T-helper 9 cell (primary cell): ENCODE measurements around the gene PRCP.

Source experiments
- DNase-seq: peaks from one replicate; pipeline ENCODE4 v3.0.0-alpha.2; 2020

PRCP gene

DNA sequence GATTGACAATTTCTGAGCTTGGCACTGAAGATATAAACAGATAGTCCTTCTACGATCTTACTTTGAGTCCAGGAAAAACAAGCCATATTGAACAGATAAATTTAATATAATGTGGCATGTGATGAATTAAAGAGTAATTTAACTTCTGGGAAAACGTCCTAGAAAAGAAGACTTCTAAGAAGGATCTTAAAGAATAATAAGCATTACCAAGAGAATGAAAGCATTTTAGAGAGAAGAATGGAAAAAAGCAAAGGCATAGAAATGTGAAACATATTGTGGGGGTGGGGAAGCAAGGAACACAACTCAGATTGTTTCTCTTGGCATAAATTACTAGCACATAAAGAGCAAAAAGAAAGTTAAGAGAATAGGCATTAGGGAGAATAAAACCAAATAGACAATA lies 6.7 kb upstream of the PRCP start:
- DNase-seq = no peak

- DNase-seq = no peak
Measured at GRCh38 chr11:82906236-82906635, 6.0 kb upstream of the PRCP start.

DNA sequence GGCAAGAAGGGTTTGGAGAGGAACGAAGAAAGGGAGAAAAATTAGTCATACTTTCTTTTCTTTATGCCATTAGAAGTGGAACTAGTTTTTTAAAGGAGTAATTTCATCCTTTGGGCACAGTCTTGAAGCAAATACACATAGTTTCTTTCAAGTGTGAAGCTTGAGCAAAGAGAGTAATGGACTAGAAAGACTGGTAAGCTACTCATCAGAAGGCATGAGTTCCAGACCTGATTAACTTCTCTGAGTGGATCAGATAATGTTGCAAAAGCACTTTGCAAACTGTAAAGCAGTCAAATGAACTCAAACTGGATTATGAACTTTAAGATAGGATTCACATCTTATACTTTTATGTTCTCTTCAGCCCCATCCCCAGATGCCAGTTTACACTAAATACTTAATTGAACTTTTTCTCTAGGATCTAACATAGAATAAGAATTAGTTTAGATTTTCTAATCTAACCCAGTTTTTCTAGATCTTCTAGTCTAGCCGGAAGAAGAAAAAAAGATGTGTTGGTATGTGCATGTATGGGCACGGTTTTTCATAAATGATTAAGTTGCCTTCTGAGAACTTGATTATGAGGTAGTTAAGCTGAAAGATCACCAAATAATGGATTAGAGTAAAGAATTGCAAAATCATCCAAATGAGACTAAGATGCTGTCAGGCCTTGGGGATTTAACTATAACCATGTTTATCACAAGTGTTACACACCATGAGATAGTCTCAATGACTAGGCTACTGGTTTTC lies 3.8 kb upstream of the PRCP start:
- no peak for DNase-seq

- no peak for DNase-seq
Measured at GRCh38 chr11:82902880-82903279, 2.6 kb upstream of the PRCP start.

GRCh38 chr11:82901922-82902485 lies 1.8 kb upstream of the PRCP start:
- DNase-seq = no peak

GRCh38 chr11:82901165-82901921 lies 1.1 kb upstream of the PRCP start, which contains the start of gene DDIAS:
DDIAS (plus strand) TSS chr11:82901736; CDS start chr11:82914739, 13,003 bp downstream.
- peak; percentile 93 for DNase-seq

DNA sequence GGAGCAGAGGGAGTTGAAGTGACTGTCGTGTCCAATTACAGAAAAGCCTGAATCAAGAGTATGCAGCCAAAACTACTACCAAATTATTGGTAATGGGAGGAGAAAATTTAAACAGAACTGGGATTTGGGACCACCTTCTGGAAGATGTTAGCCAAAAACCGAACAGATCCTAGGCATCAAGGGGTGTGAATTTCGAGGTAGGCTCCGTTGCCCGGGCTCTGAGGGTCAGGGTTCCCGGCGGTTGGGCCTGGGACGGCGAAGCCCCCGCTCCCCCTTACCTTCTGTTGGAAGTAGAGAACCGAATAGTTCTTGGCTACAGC lies 313 bp downstream of the PRCP start:
- no peak for DNase-seq

DNA sequence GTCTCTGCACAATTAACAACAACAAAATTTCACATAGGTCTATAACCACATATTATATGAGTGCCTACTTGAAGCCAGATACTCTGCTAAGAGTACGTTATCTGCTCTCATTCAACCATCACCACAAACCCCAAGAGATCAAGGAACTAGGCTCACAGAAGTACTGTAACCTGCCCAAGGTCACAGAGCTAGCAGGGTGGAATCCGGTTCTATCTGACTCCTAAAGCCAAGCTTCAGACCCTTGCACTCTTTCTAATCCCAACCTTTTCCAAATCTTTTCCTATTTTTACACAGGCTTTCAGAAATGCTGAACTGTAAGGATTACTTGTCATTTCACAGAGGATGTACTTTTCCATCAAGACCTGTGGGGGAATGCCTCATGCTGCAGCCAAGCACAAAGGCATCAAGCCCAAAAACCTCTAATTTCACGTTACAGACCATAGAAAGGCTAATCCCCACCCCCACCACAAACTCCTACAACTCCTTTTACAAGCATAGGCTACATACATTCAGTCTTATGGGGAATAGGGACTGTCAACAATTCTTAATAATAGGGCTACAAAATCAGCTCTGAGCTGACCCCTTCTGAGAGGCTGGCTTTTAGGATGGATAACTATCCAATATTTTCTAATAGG lies 927 bp downstream of the PRCP start:
- no peak for DNase-seq

- no peak for DNase-seq
Measured at GRCh38 chr11:82898241-82898640, 2.0 kb downstream of the PRCP start.

- no peak for DNase-seq
Measured at GRCh38 chr11:82896183-82896582, 4.0 kb downstream of the PRCP start.

- DNase-seq = no peak
Measured at GRCh38 chr11:82895437-82896091, 4.7 kb downstream of the PRCP start.

DNA sequence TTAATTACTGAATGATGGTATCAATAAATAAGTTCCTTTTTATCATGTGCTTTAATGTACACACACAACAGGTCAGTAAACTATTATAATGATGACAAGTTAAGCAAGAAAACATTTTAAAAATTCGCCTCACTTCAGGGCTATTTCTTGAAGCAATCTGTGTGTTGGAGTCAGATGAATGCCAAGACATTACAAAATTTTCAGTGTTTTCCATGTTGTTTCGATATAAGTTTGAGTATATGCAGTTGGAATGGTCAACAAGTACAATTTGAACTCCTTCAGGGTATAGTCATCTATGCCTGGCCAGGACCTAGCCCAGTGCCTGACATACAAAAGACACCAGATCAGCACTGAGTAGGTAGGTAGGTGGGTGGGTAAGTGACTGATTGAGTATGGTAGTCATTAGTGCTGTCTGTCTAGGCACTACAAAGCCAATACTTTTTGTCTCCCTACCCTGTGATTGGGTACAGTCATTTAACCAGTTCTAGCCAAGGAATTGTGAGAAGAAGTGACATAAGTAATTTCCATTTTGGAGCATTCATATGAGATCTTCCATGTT lies 7.5 kb downstream of the PRCP start:
- no peak for DNase-seq

GRCh38 chr11:82890936-82891335 lies 9.3 kb downstream of the PRCP start:
- DNase-seq = no peak

DNA sequence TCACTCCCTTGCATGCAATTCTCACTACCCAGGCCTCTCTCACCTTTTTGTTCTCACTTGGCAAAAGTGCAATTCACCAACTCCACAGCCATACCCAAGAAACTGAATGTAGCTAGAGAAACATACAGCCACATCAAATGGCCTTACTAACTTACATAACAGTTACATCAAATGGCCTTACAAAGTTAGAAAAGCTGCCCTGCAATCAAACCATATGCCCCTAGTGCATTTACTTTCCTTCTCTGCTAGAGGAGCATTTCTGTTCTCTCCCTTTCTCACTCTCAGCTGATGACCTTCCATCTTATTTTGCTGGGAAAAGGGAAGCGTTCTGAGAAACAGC lies 10.3 kb downstream of the PRCP start:
- DNase-seq = no peak

DNA sequence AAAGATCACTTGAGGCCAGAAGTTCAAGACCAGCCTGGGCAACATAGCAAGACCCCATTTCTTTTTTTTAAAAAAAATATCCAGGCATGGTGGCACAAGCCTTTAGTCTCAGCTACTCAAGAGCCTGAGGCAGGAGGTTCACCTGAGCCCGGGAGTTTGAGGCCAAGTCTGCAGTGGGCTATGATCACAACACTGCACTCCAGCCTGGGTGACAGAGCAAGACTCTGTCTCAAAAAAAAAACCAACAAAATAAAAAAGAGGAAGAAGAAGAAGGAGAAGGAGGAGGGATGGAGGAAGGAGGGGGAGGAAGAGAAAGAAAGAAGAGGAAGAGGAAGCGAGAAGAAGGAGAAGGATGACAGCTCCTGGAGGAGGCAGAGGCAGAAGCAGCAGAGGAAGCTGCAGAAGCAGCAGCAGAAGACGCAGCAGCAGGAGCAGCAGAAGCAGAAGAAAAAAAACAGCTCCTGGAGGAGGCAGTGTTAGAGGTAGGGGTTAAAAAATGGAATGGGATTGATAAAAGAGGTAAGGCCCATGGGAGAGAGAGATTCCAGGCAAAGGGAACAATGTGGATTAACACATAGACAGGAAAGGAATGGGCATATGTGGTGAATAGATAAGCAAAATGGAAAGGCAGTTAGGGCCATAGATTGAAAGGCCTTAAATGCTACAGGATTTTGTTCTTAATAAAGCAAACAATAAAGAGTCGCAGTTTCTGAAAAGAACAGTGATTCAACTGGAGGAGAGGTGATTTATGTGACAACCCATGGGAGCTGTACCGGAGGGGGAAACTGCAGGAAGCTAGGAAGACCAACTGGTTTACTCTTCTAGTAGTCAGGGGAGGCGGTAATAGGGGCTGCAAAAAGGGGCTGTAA lies 10.9 kb downstream of the PRCP start:
- no peak for DNase-seq

- no peak for DNase-seq
Measured at GRCh38 chr11:82883853-82884252, 16.4 kb downstream of the PRCP start.

DNA sequence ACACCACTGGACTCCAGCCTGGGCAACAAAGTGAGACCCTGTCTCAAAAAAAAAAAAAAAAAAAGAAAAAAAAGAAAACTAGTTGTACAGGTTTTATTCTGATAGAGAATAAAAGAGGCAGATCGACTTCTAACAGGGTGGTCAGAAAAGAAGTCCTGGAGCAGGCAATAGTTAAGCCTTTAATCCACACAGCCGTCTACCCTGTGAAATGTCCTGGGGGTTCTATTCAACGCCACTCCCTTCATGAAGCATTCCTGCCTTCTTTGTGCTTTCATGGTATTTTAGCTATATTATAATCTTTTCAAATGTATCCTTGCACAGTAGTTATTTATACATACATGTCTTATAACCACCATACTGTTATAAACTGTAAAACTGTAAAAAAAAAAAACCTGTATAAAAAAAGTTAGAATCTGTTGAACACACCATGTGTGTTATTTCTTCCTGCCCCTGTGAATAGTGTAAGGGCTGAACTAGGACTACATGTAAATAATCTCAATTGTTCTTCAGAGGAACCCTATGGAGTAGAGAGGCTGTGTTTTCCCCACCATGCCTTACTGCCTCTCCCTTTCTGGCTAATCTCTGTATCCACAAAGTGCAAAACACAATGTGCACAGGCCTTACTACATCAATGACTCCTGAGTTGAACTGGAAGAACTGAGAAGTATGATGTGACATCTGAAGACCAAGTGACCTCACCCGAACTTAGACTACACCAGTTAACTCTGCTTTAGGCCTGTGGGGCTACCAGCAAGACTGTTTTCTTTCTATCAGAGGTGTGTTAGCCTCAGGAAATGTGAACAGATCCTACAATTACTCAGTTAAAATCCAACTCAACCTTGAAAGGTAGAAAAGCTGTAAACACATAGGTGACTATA lies 25.3 kb downstream of the PRCP start:
- DNase-seq = no peak

- DNase-seq = no peak
Measured at GRCh38 chr11:82873919-82874333, 26.3 kb downstream of the PRCP start.

- no peak for DNase-seq
Measured at GRCh38 chr11:82872377-82873150, 27.7 kb downstream of the PRCP start.

- no peak for DNase-seq
Measured at GRCh38 chr11:82871646-82872045, 28.6 kb downstream of the PRCP start.
